DOHH2 (cell line): ENCODE measurements around the gene PNPLA4.

ENCODE experiments used
- H3F3A ChIP-seq: fragments of 200-600 bp; sonication (generic), shearing (Covaris generic); 2 replicates; pipeline ENCODE4 v1.6.0; 2016; ENCODE audit warnings: antibody characterized with exemption, mild to moderate bottlenecking; ENCODE audit not compliant: control insufficient read depth, insufficient read depth
- H3K27ac ChIP-seq: fragments of 200-600 bp; sonication (generic); 2 replicates; pipeline ENCODE4 v1.5.1; 2014; ENCODE audit warnings: low read depth, mild to moderate bottlenecking, low read length, moderate library complexity
- H3K27me3 ChIP-seq: fragments of 200-600 bp; sonication (generic); 2 replicates; pipeline ENCODE4 v1.6.1; 2014; ENCODE audit warnings: mild to moderate bottlenecking, low read length, mixed read lengths; ENCODE audit not compliant: control insufficient read depth
- H3K36me3 ChIP-seq: fragments of 200-600 bp; sonication (generic); 2 replicates; pipeline ENCODE4 v1.6.1; 2014; ENCODE audit warnings: mild to moderate bottlenecking, low read length, moderate library complexity, mixed read lengths; ENCODE audit not compliant: control insufficient read depth
- H3K4me1 ChIP-seq: fragments of 200-600 bp; sonication (generic); 2 replicates; pipeline ENCODE4 v1.6.1; 2014; ENCODE audit warnings: mild to moderate bottlenecking, low read length, mixed read lengths; ENCODE audit not compliant: control insufficient read depth
- H3K4me2 ChIP-seq: fragments of 200-600 bp; sonication (generic); 2 replicates; pipeline ENCODE4 v1.6.0; 2014; ENCODE audit warnings: mild to moderate bottlenecking, low read length, moderate library complexity
- H3K4me3 ChIP-seq: fragments of 200-600 bp; sonication (generic); 2 replicates; pipeline ENCODE4 v1.5.1; 2014; ENCODE audit warnings: mild to moderate bottlenecking, low read length, mixed read lengths
- H3K79me2 ChIP-seq: fragments of 200-600 bp; sonication (generic); 2 replicates; pipeline ENCODE4 v1.6.1; 2014; ENCODE audit warnings: mild to moderate bottlenecking, low read length, mixed read lengths; ENCODE audit not compliant: control insufficient read depth
- H3K9me2 ChIP-seq: fragments of 200-600 bp; sonication (generic); replicated peaks from 2 replicates; pipeline ENCODE4 v1.6.1; 2014; ENCODE audit warnings: mild to moderate bottlenecking, low read length, mixed read lengths; ENCODE audit not compliant: control insufficient read depth
- H3K9me3 ChIP-seq: fragments of 200-600 bp; sonication (generic); 2 replicates; pipeline ENCODE4 v1.6.1; 2014; ENCODE audit warnings: antibody characterized with exemption, low read length, mixed read lengths; ENCODE audit not compliant: control insufficient read depth, insufficient read depth
- H4K20me1 ChIP-seq: fragments of 200-600 bp; sonication (generic); 2 replicates; pipeline ENCODE4 v1.6.0; 2014; ENCODE audit warnings: low read depth, mild to moderate bottlenecking, antibody characterized with exemption, low read length, moderate library complexity; ENCODE audit not compliant: control insufficient read depth, insufficient read depth
- CTCF ChIP-seq: fragments of 200-600 bp; sonication (generic); IDR thresholded peaks from one replicate; pipeline ENCODE4 v1.5.1; 2014; ENCODE audit warnings: antibody characterized with exemption, mild to moderate bottlenecking, low read depth, low read length; ENCODE audit not compliant: poor library complexity, severe bottlenecking
- EZH2phosphoT487 ChIP-seq: fragments of 200-600 bp; sonication (generic); IDR thresholded peaks from 2 replicates; pipeline ENCODE4 v1.6.1; 2017; ENCODE audit warnings: borderline replicate concordance, mild to moderate bottlenecking, antibody characterized with exemption, low read length, moderate library complexity, mixed read lengths

PNPLA4 gene

GRCh38 chrX:7926501-7926900 lies 712 bp downstream of the PNPLA4 start:
- peaks cover 38% of the 10 kb centered on the region for H3K4me1 ChIP-seq
- peak overlapping the region; percentile 77 for H3K4me3 ChIP-seq
- no peak for TF ChIP-seq CTCF
- 0 out of 2 replicates have a peak, but pooled peaks cover 2% of the 10 kb centered on the region for H3K79me2 ChIP-seq
- no peaks in the 10 kb centered on the region for H3K27me3 ChIP-seq
- H3K9me3 ChIP-seq: no peaks in the 10 kb centered on the region
- no peaks in the 10 kb centered on the region for H3K36me3 ChIP-seq
- no peaks in the 10 kb centered on the region for H4K20me1 ChIP-seq
- H3K27ac ChIP-seq: peak overlapping the region; percentile 59
- H3K9me2 ChIP-seq: no peaks in the 10 kb centered on the region
- no peaks in the 10 kb centered on the region for H3F3A ChIP-seq
- peak overlapping the region; percentile 73 for H3K4me2 ChIP-seq

GRCh38 chrX:7925867-7926472 lies 1.2 kb downstream of the PNPLA4 start:
- Histone ChIP-seq H3K9me2 (no peaks in the 10 kb centered on the region), H4K20me1 (no peaks in the 10 kb centered on the region), H3K9me3 (no peaks in the 10 kb centered on the region), H3K4me3 (peak overlapping the region; percentile 77), H3K36me3 (no peaks in the 10 kb centered on the region), H3K4me1 (peaks cover 38% of the 10 kb centered on the region), H3K27me3 (no peaks in the 10 kb centered on the region), H3F3A (no peaks in the 10 kb centered on the region), H3K27ac (no peak overlapping the region), H3K79me2 (0 out of 2 replicates have a peak, but pooled peaks cover 2% of the 10 kb centered on the region), H3K4me2 (peak overlapping the region; percentile 73)
- TF ChIP-seq EZH2phosphoT487 (no peak), CTCF (peak; percentile 65)

DNA sequence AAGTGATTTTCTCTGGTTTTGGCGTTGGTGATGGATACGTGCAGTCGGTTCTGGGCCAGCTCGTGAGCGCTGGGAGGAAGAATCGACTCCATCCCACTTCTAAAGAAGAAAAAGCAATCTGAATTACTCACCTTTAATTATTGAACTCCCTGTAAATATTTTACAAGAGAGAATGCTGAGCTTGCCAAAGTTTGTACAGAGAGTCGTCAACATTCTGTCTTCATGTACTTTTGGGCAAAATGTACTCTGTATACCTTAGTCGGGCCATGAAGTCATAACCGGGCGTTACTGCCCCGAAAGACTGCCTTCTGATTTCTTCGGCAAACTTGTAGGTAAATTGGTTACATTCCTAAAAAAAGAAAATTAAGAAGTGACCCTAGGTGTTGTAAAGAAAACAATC lies 5.5 kb downstream of the PNPLA4 start:
- H3K4me1 ChIP-seq: peaks cover 27% of the 10 kb centered on the region
- H3K79me2 ChIP-seq: 0 out of 2 replicates have a peak, but pooled peaks cover 1% of the 10 kb centered on the region
- H3K9me3 ChIP-seq: no peaks in the 10 kb centered on the region
- H4K20me1 ChIP-seq: no peaks in the 10 kb centered on the region
- H3K4me2 ChIP-seq: no peak overlapping the region
- H3K9me2 ChIP-seq: no peaks in the 10 kb centered on the region
- H3K4me3 ChIP-seq: no peak overlapping the region
- no peak for TF ChIP-seq CTCF
- TF ChIP-seq EZH2phosphoT487: no peak
- H3K27me3 ChIP-seq: no peaks in the 10 kb centered on the region
- H3K36me3 ChIP-seq: no peaks in the 10 kb centered on the region
- no peak overlapping the region for H3K27ac ChIP-seq
- no peaks in the 10 kb centered on the region for H3F3A ChIP-seq
